Lung (tissue), 12 donors: ENCODE data around the gene AIF1L. TPM values are rescaled to one million over a fixed set of nuclear protein-coding genes. Genes with fewer than 3 reads are reported as not detected.

Experiments
- ATAC-seq: fragments of 200-7000 bp; cut with Tn5 transposase; one replicate; pipeline ENCODE4 v1.9.1; 2020; ENCODE audit warnings: moderate number of reproducible peaks; ENCODE audit not compliant: insufficient read depth, low FRiP score
- DNase-seq, 3 donors: peaks; one replicate each; pipeline ENCODE4 v3.0.0-alpha.2; 2013 to 2017
- H3K27ac ChIP-seq, 2 donors: one replicate each; pipeline ENCODE4 v1.5.1; 2013; ENCODE audit warnings: mild to moderate bottlenecking in 2 of 2, moderate library complexity in 2 of 2, control low read depth in 1 of 2, inconsistent platforms in 1 of 2, low read depth in 1 of 2, low read length in 1 of 2
- H3K27me3 ChIP-seq, 3 donors: one replicate each; pipeline ENCODE4 v1.5.1; 2013; ENCODE audit warnings: low read length in 2 of 3; ENCODE audit not compliant: control insufficient read depth in 3 of 3, insufficient read depth in 3 of 3
- H3K36me3 ChIP-seq, 4 donors: one replicate each; pipeline ENCODE4 v1.5.1; 2013; ENCODE audit warnings: low read length in 4 of 4, mild to moderate bottlenecking in 1 of 4, moderate library complexity in 1 of 4; ENCODE audit not compliant: control insufficient read depth in 4 of 4, insufficient read depth in 4 of 4
- H3K4me1 ChIP-seq, 5 donors: one replicate each; pipeline ENCODE4 v1.5.1; 2013; ENCODE audit warnings: low read length in 5 of 5, mild to moderate bottlenecking in 2 of 5, moderate library complexity in 1 of 5; ENCODE audit not compliant: control insufficient read depth in 5 of 5, insufficient read depth in 5 of 5
- H3K4me3 ChIP-seq: one replicate; pipeline ENCODE4 v1.5.1; 2013; ENCODE audit warnings: mild to moderate bottlenecking, control low read depth, moderate library complexity
- H3K9ac ChIP-seq, 2 donors: one replicate each; pipeline ENCODE4 v1.5.1; 2013; ENCODE audit warnings: low read length in 2 of 2, control low read depth in 1 of 2; ENCODE audit not compliant: insufficient read depth in 1 of 2
- H3K9me3 ChIP-seq, 4 donors: one replicate each; pipeline ENCODE4 v1.5.1; 2013; ENCODE audit warnings: low read length in 3 of 4, mild to moderate bottlenecking in 1 of 4, moderate library complexity in 1 of 4; ENCODE audit not compliant: control insufficient read depth in 4 of 4, insufficient read depth in 3 of 4
- CTCF ChIP-seq: IDR thresholded peaks from 2 replicates; pipeline ENCODE4 v1.5.1; 2012; ENCODE audit warnings: mild to moderate bottlenecking; ENCODE audit errors: control extremely low read depth, extremely low read depth
- WGBS, 2 donors: extraction: QIAGEN DNeasy Blood & Tissue Kit; methylation state at CpG; one replicate each; pipeline ENCODE4 v1.1.7; 2013; 5-methylcytosine and 5-hydroxymethylcytosine counted together
- polyA plus RNA-seq, 2 donors: library from polyadenylated mRNA; stranded (reverse); fragments of 200-250 nt; gene quantifications; one replicate each; pipeline ENCODE4 v1.2.1, GENCODE V29; 2013
- total RNA-seq, 2 donors: library from RNA; depleted of rRNA in 1 of 2; stranded (reverse); fragments of >200 nt in 1 of 2; gene quantifications; one replicate each; pipeline ENCODE4 v1.2.1, GENCODE V29; 2014 to 2021
- donor health status: control.
- donor health status: control.
- donor health status: Bipolar disorder and iron deficiency.
- donor health status: healthy.
- donor health status: DM: yes; HTN: yes; CAD: no.

AIF1L gene
- total and polyA plus RNA-seq, 4 donors, result 3.2 to 16.5 (median 6.9) TPM

GRCh38 chr9:131072107-131072870 is 24.0 kb upstream of the AIF1L start:
- Histone ChIP-seq H3K9ac (no peak overlapping the region), H3K4me3 (no peak overlapping the region), H3K27ac (no peak overlapping the region), H3K9me3 (no peaks in the 10 kb centered on the region), H3K4me1 (no peaks in the 10 kb centered on the region), H3K36me3 (no peaks in the 10 kb centered on the region), H3K27me3 (no peaks in the 10 kb centered on the region)
- TF ChIP-seq CTCF, result no peak
- no peak for ATAC-seq
- WGBS, 2 donors, result 87 to 91% methylated on average over 16 of the region's 16 CpGs
- no peak for DNase-seq

GRCh38 chr9:131072871-131073237 is 23.5 kb upstream of the AIF1L start:
- no peaks in the 10 kb centered on the region for H3K4me1 ChIP-seq
- no peak overlapping the region for H3K9ac ChIP-seq
- no peak overlapping the region for H3K27ac ChIP-seq
- 85 to 97% methylated on average over 9 of the region's 9 CpGs for WGBS, 2 donors
- no peaks in the 10 kb centered on the region for H3K9me3 ChIP-seq
- DNase-seq (no peak), ATAC-seq (no peak)
- no peaks in the 10 kb centered on the region for H3K36me3 ChIP-seq
- no peaks in the 10 kb centered on the region for H3K27me3 ChIP-seq
- H3K4me3 ChIP-seq, result no peak overlapping the region
- no peak for TF ChIP-seq CTCF

- H3K27ac ChIP-seq, result no peak overlapping the region
- no peaks in the 10 kb centered on the region for H3K4me1 ChIP-seq
- ATAC-seq (no peak), DNase-seq (no peak)
- no peak overlapping the region for H3K9ac ChIP-seq
- no peaks in the 10 kb centered on the region for H3K9me3 ChIP-seq
- no peak overlapping the region for H3K4me3 ChIP-seq
- H3K27me3 ChIP-seq, result no peaks in the 10 kb centered on the region
- 68 to 77% methylated on average over 15 of the region's 15 CpGs for WGBS, 2 donors
- no peaks in the 10 kb centered on the region for H3K36me3 ChIP-seq
- TF ChIP-seq CTCF, result no peak
Measured at GRCh38 chr9:131076347-131077195, 19.8 kb upstream of the AIF1L start.
